OCI-LY1 (cell line): ENCODE data around the gene ANKRD13C.
"Not testable (repeated sequence)": the region's sequence is repeated elsewhere in the genome, so short reads cannot be mapped to it uniquely, and the experiment has no call there.

Source experiments
- EZH2 ChIP-seq: fragments of 200-600 bp; sonication (generic), shearing (Covaris generic); IDR thresholded peaks from 2 replicates; pipeline ENCODE4 v1.8.0; 2017; ENCODE audit warnings: borderline replicate concordance, mixed run types, mild to moderate bottlenecking, antibody characterized with exemption, low read length, moderate library complexity, mixed read lengths
- TF ChIP-seq, protein P1 (sequence below): fragments of 200-600 bp; sonication (generic), shearing (Covaris generic); IDR thresholded peaks from 2 replicates; pipeline ENCODE4 v1.5.1; 2017; ENCODE audit warnings: mild to moderate bottlenecking, antibody characterized with exemption, low read length, moderate library complexity, mixed read lengths

DNA sequence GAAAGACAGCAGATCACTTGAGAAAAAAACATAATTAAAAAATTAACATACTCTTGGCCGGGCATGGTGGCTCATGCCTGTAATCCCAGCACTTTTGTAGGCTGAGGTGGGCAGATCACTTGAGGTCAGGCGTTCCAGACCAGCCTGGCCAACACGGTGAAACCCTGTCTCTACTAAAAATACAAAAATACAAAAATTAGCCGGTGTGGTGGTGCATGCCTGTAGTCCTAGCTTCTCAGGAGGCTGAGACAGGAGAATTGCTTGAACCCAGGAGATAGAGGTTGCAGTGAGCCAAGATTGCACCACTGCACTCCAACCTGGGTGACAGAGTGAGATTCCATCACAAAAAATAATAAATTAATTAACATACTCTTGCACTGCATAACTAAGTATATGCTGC is 4.7 kb downstream of the ANKRD13C start:
- TF ChIP-seq, protein P1, sequence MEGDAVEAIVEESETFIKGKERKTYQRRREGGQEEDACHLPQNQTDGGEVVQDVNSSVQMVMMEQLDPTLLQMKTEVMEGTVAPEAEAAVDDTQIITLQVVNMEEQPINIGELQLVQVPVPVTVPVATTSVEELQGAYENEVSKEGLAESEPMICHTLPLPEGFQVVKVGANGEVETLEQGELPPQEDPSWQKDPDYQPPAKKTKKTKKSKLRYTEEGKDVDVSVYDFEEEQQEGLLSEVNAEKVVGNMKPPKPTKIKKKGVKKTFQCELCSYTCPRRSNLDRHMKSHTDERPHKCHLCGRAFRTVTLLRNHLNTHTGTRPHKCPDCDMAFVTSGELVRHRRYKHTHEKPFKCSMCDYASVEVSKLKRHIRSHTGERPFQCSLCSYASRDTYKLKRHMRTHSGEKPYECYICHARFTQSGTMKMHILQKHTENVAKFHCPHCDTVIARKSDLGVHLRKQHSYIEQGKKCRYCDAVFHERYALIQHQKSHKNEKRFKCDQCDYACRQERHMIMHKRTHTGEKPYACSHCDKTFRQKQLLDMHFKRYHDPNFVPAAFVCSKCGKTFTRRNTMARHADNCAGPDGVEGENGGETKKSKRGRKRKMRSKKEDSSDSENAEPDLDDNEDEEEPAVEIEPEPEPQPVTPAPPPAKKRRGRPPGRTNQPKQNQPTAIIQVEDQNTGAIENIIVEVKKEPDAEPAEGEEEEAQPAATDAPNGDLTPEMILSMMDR, result not testable (repeated sequence)
- TF ChIP-seq EZH2, result not testable (repeated sequence)
